Fibroblast of lung (primary cell): ENCODE results near the gene PCSK1. TPM values are rescaled to one million over a fixed set of nuclear protein-coding genes. Genes with fewer than 3 reads are reported as not detected.

Experiments
- DNase-seq, 2 donors: peaks; one replicate each; pipeline versions ENCODE4 v3.0.0 to v3.0.0-alpha.2; 2010; ENCODE audit warnings: low read depth in 2 of 2
- H2AFZ ChIP-seq: 2 replicates; pipeline ENCODE4 v1.5.1; 2012; ENCODE audit warnings: low read length, control low read depth, inconsistent platforms
- H3K27ac ChIP-seq: 2 replicates; pipeline ENCODE4 v1.5.1; 2011; ENCODE audit warnings: low read length, control low read depth; ENCODE audit not compliant: insufficient read depth
- H3K27me3 ChIP-seq: 2 replicates; pipeline ENCODE4 v1.5.1; 2011; ENCODE audit warnings: mild to moderate bottlenecking, low read length; ENCODE audit not compliant: control insufficient read depth, insufficient read depth
- H3K36me3 ChIP-seq: 2 replicates; pipeline ENCODE4 v1.5.1; 2011; ENCODE audit warnings: low read length; ENCODE audit not compliant: control insufficient read depth, insufficient read depth
- H3K4me1 ChIP-seq: 2 replicates; pipeline ENCODE4 v1.5.1; 2011; ENCODE audit warnings: low read length; ENCODE audit not compliant: control insufficient read depth, insufficient read depth; ENCODE audit errors: extremely low read depth
- H3K4me2 ChIP-seq: 2 replicates; pipeline ENCODE4 v1.5.1; 2011; ENCODE audit warnings: low read length, control low read depth; ENCODE audit not compliant: insufficient read depth; ENCODE audit errors: extremely low read depth
- H3K4me3 ChIP-seq, 4 experiments: fragments of 200-600 bp in 1 of 4; sonication (generic) in 1 of 4; replicated peaks in 1 of 4; 2 replicates each; pipeline ENCODE4 v1.5.1; 2011 to 2016; ENCODE audit warnings: low read length in 4 of 4, low read depth in 3 of 4, mild to moderate bottlenecking in 3 of 4, control low read depth in 2 of 4, inconsistent platforms in 1 of 4, mixed read lengths in 1 of 4; ENCODE audit not compliant: insufficient read depth in 1 of 4; ENCODE audit errors: control extremely low read depth in 1 of 4
- H3K79me2 ChIP-seq: 2 replicates; pipeline ENCODE4 v1.5.1; 2012; ENCODE audit warnings: mild to moderate bottlenecking, low read length, inconsistent platforms; ENCODE audit not compliant: control insufficient read depth, insufficient read depth
- H3K9ac ChIP-seq: 2 replicates; pipeline ENCODE4 v1.5.1; 2011; ENCODE audit warnings: mild to moderate bottlenecking, low read length, control low read depth; ENCODE audit not compliant: insufficient read depth
- H3K9me3 ChIP-seq: 2 replicates; pipeline ENCODE4 v1.5.1; 2012; ENCODE audit warnings: low read depth, low read length; ENCODE audit not compliant: control insufficient read depth, insufficient read depth
- H4K20me1 ChIP-seq: 2 replicates; pipeline ENCODE4 v1.5.1; 2011; ENCODE audit warnings: low read length; ENCODE audit not compliant: control insufficient read depth, insufficient read depth; ENCODE audit errors: extremely low read depth
- CTCF ChIP-seq, 2 donors: IDR thresholded peaks in 1 of 2; conservative IDR thresholded peaks in 1 of 2; 1 replicate in 1 of 2; 2 replicates in 1 of 2; pipeline ENCODE4 v1.5.1; 2011 to 2012; ENCODE audit warnings: low read length in 2 of 2, control low read depth in 1 of 2, inconsistent platforms in 1 of 2, low read depth in 1 of 2, mild to moderate bottlenecking in 1 of 2
- EZH2 ChIP-seq: IDR thresholded peaks from 2 replicates; pipeline ENCODE4 v1.5.1; 2012; ENCODE audit warnings: low read length, control low read depth, mild to moderate bottlenecking; ENCODE audit errors: missing control alignments
- polyA plus RNA-seq, 2 donors: library from polyadenylated mRNA; depleted of rRNA in 1 of 2; stranded (reverse) in 1 of 2; unstranded in 1 of 2; fragments of >200 nt; gene quantifications; 2 replicates each; pipeline ENCODE4 v1.2.1, GENCODE V29; 2011 to 2012; ENCODE audit warnings: missing spikeins in 1 of 2
- total RNA-seq: library from RNA; depleted of rRNA; stranded (reverse); fragments of >200 nt; gene quantifications from 2 replicates; pipeline ENCODE4 v1.2.1, GENCODE V29; 2014

Gene PCSK1
- total and polyA plus RNA-seq, 2 donors (not counting 1 experiment from before 2014, with no cell fraction given) = not detected

- H3K4me3 ChIP-seq = no peak overlapping the region
- no peaks in the 10 kb centered on the region for H3K27me3 ChIP-seq
- no peak for TF ChIP-seq CTCF (conservative IDR thresholded peaks at IDR 0.05 in 1 of 2, IDR thresholded peaks at IDR 0.05 in 1 of 2; ENCODE audit: low read depth in 1 of 2, low read length in 2 of 2)
- no peak for TF ChIP-seq EZH2
- H3K9ac ChIP-seq = no peak overlapping the region
- DNase-seq = no peak
- H3K27ac ChIP-seq = no peak overlapping the region
- no peak overlapping the region for H3K4me2 ChIP-seq
- no peaks in the 10 kb centered on the region for H3K4me1 ChIP-seq
- no peaks in the 10 kb centered on the region for H3K79me2 ChIP-seq
- no peaks in the 10 kb centered on the region for H3K9me3 ChIP-seq
- no peaks in the 10 kb centered on the region for H4K20me1 ChIP-seq
- no peaks in the 10 kb centered on the region for H3K36me3 ChIP-seq
- no peak overlapping the region for H2AFZ ChIP-seq
These were observed 79.8 kb downstream of the PCSK1 start for GRCh38 chr5:96353220-96353619.

GRCh38 chr5:96350678-96351077, 82.4 kb downstream of the PCSK1 start:
- Histone ChIP-seq H3K4me1 (no peaks in the 10 kb centered on the region), H4K20me1 (no peaks in the 10 kb centered on the region), H3K27me3 (no peaks in the 10 kb centered on the region), H3K4me2 (no peak overlapping the region), H2AFZ (no peak overlapping the region), H3K4me3 (no peak overlapping the region), H3K9ac (no peak overlapping the region), H3K79me2 (no peaks in the 10 kb centered on the region), H3K27ac (no peak overlapping the region), H3K9me3 (no peaks in the 10 kb centered on the region), H3K36me3 (no peaks in the 10 kb centered on the region)
- TF ChIP-seq EZH2 (no peak), CTCF (conservative IDR thresholded peaks at IDR 0.05 in 1 of 2, IDR thresholded peaks at IDR 0.05 in 1 of 2; ENCODE audit: low read depth in 1 of 2, low read length in 2 of 2) (no peak)
- DNase-seq = peak in 1 of 2 donors; percentile 43

GRCh38 chr5:96348536-96348935, 84.5 kb downstream of the PCSK1 start:
- no peak for TF ChIP-seq EZH2
- TF ChIP-seq CTCF (conservative IDR thresholded peaks at IDR 0.05 in 1 of 2, IDR thresholded peaks at IDR 0.05 in 1 of 2; ENCODE audit: low read depth in 1 of 2, low read length in 2 of 2) = no peak
- no peak for DNase-seq
- no peaks in the 10 kb centered on the region for H3K9me3 ChIP-seq
- no peak overlapping the region for H3K4me3 ChIP-seq
- no peaks in the 10 kb centered on the region for H3K79me2 ChIP-seq
- H4K20me1 ChIP-seq = no peaks in the 10 kb centered on the region
- no peaks in the 10 kb centered on the region for H3K4me1 ChIP-seq
- H3K27ac ChIP-seq = no peak overlapping the region
- H3K27me3 ChIP-seq = no peaks in the 10 kb centered on the region
- no peak overlapping the region for H3K9ac ChIP-seq
- no peak overlapping the region for H3K4me2 ChIP-seq
- H3K36me3 ChIP-seq = no peaks in the 10 kb centered on the region
- no peak overlapping the region for H2AFZ ChIP-seq
